GM23248 (cell line): ENCODE measurements around the gene TSSK3.

Source experiments
- EZH2 ChIP-seq: fragments of 200-600 bp; sonication (generic); IDR thresholded peaks from 2 replicates; pipeline ENCODE4 v1.6.1; 2018; ENCODE audit warnings: antibody characterized with exemption, mild to moderate bottlenecking; ENCODE audit not compliant: insufficient read depth, poor library complexity, severe bottlenecking
- EZH2phosphoT487 ChIP-seq: fragments of 200-600 bp; sonication (generic); IDR thresholded peaks from 2 replicates; pipeline ENCODE4 v1.6.1; 2018; ENCODE audit warnings: antibody characterized with exemption, moderate library complexity, mild to moderate bottlenecking, low read depth; ENCODE audit not compliant: insufficient read depth

- TF ChIP-seq EZH2 = no peak
- no peak for TF ChIP-seq EZH2phosphoT487
These were observed 15.7 kb upstream of the TSSK3 start for GRCh38 chr1:32346532-32347157.
